Measurements from ENCODE around the gene FSD2. TPM values are rescaled to one million over a fixed set of nuclear protein-coding genes. Genes with fewer than 3 reads are reported as not detected.

Gene FSD2
- total RNA-seq, 2 donors from 2014 or later: not detected

Other genes with a start within 250 kb of the FSD2 start
- 1 to 10 TPM; 2.0 to 2.8 TPM for gene CPEB1, start 158.7 kb downstream of the FSD2 start, total RNA-seq
- under 1 TPM in 1 of 2 donors, not detected in 1; 0.92 TPM for gene AP3B2, start 96.2 kb downstream of the FSD2 start, total RNA-seq
- 1 to 10 TPM; 8.1 to 9.9 TPM for gene WHAMM, start 3.6 kb upstream of the FSD2 start, total RNA-seq
- 1 to 10 TPM; 1.8 to 4.9 TPM for gene HOMER2, start 146.7 kb upstream of the FSD2 start, total RNA-seq
- gene RAMAC, start 180.1 kb upstream of the FSD2 start, total RNA-seq: 10 to 100 TPM; 15.1 to 15.6 TPM
- 10 to 100 TPM; 10.2 to 16.7 TPM for gene C15orf40, start 205.6 kb upstream of the FSD2 start, total RNA-seq

Measured in thoracic aorta (tissue), 2 donors.